Activated CD8-positive, alpha-beta memory T cell treated with anti-CD3 and anti-CD28 coated beads for 36 hours (primary cell): ENCODE data around the gene GNAT1. TPM values are rescaled to one million over a fixed set of nuclear protein-coding genes. Genes with fewer than 3 reads are reported as not detected.

Source experiments
- CTCF ChIA-PET: fragments of 350-600 bp; sonication (Branson Sonifier 250); formaldehyde crosslinking; loops from one replicate; lab custom pipeline; 2021; ENCODE audit warnings: antibody characterized with exemption; lab: Charles Lee
- POLR2A ChIA-PET: fragments of 350-600 bp; sonication (Branson Sonifier 250); formaldehyde crosslinking; loops from one replicate; lab custom pipeline; 2021; ENCODE audit warnings: antibody characterized with exemption; lab: Charles Lee
- total RNA-seq, 2 experiments: library from RNA; stranded (reverse); gene quantifications; one replicate each; pipeline ENCODE4 v1.2.3, GENCODE V29; 2021

Gene GNAT1
- total RNA-seq, 2 experiments from 2014 or later = not detected

- CTCF ChIA-PET = interaction anchor here (0.6 to 1.1 kb wide), 2 partner anchors 9 to 61 kb away, joined by 3 to 4 read pairs; no protein-coding TSS in a partner anchor
- POLR2A ChIA-PET = no interaction called here
Observed at GRCh38 chr3:50172626-50173220, 18.7 kb upstream of the GNAT1 start.

GRCh38 chr3:50173685-50174516, 17.5 kb upstream of the GNAT1 start:
- CTCF ChIA-PET = interaction anchor here (1.3 kb wide), 1 partner anchor 53 kb away, joined by 4 read pairs; no protein-coding TSS in a partner anchor
- POLR2A ChIA-PET = no interaction called here

- ChIA-PET CTCF (interaction anchor here (1.3 kb wide), 1 partner anchor 54 kb away, joined by 4 read pairs; no protein-coding TSS in a partner anchor), POLR2A (no interaction called here)
Observed at GRCh38 chr3:50174517-50174895, 16.9 kb upstream of the GNAT1 start.

- POLR2A ChIA-PET = no interaction called here
- CTCF ChIA-PET = interaction anchor here (1.3 to 1.8 kb wide), 2 partner anchors 17 to 54 kb away, joined by 4 to 5 read pairs; no protein-coding TSS in a partner anchor
Observed at GRCh38 chr3:50174947-50175524, 16.4 kb upstream of the GNAT1 start.

- POLR2A ChIA-PET = no interaction called here
- CTCF ChIA-PET = no interaction called here
Observed at GRCh38 chr3:50177346-50177745, 14.1 kb upstream of the GNAT1 start.

- POLR2A ChIA-PET = no interaction called here
- CTCF ChIA-PET = interaction anchor here (1.2 to 1.7 kb wide), 3 partner anchors 12 to 48 kb away, joined by 3 to 5 read pairs (median 4); no protein-coding TSS in a partner anchor
Observed at GRCh38 chr3:50179710-50180109, 11.7 kb upstream of the GNAT1 start.

GRCh38 chr3:50181985-50182384, 9.4 kb upstream of the GNAT1 start:
- ChIA-PET POLR2A (no interaction called here), CTCF (interaction anchor here (0.9 to 1.4 kb wide), 7 partner anchors 10 to 143 kb away, joined by 3 to 5 read pairs (median 3); no protein-coding TSS in a partner anchor)

GRCh38 chr3:50182533-50183099, 8.8 kb upstream of the GNAT1 start:
- ChIA-PET CTCF (interaction anchor here (0.9 to 1.4 kb wide), 4 partner anchors 12 to 142 kb away, joined by 3 to 5 read pairs (median 4); no protein-coding TSS in a partner anchor), POLR2A (no interaction called here)

GRCh38 chr3:50183755-50184154, 7.7 kb upstream of the GNAT1 start:
- CTCF ChIA-PET = no interaction called here
- POLR2A ChIA-PET = no interaction called here

- POLR2A ChIA-PET = no interaction called here
- CTCF ChIA-PET = no interaction called here
Observed at GRCh38 chr3:50184242-50184978, 7.0 kb upstream of the GNAT1 start.

- POLR2A ChIA-PET = no interaction called here
Observed at GRCh38 chr3:50185230-50185629, 6.2 kb upstream of the GNAT1 start.

GRCh38 chr3:50186096-50186495, 5.3 kb upstream of the GNAT1 start:
- CTCF ChIA-PET = interaction anchor here (0.6 to 3.1 kb wide), 3 partner anchors 9 to 74 kb away, joined by 3 to 11 read pairs (median 6); no protein-coding TSS in a partner anchor
- POLR2A ChIA-PET = no interaction called here

More at GRCh38 chr3:50185230-50185629, 6.2 kb upstream of the GNAT1 start:
- CTCF ChIA-PET = interaction anchor here (0.6 to 2.4 kb wide), 2 partner anchors 10 to 73 kb away, joined by 3 to 6 read pairs; no protein-coding TSS in a partner anchor

GRCh38 chr3:50187750-50188149, 3.7 kb upstream of the GNAT1 start:
- POLR2A ChIA-PET = no interaction called here
- CTCF ChIA-PET = interaction anchor here (1.5 to 3.1 kb wide), 2 partner anchors 34 to 38 kb away, joined by 3 to 11 read pairs; no protein-coding TSS in a partner anchor

- POLR2A ChIA-PET = no interaction called here
- CTCF ChIA-PET = interaction anchor here (0.6 to 3.1 kb wide), 7 partner anchors 33 to 110 kb away, joined by 3 to 11 read pairs (median 3); no protein-coding TSS in a partner anchor
Observed at GRCh38 chr3:50189274-50189673, 2.1 kb upstream of the GNAT1 start.

GRCh38 chr3:50189989-50190388, 1.4 kb upstream of the GNAT1 start:
- CTCF ChIA-PET = interaction anchor here (0.6 to 6.9 kb wide), 3 partner anchors 34 to 70 kb away, joined by 3 to 190 read pairs (median 3); no protein-coding TSS in a partner anchor
- POLR2A ChIA-PET = no interaction called here

GRCh38 chr3:50192124-50192523, 714 bp downstream of the GNAT1 start:
- POLR2A ChIA-PET = interaction anchor here (0.5 to 1.7 kb wide), 2 partner anchors 34 to 74 kb away, joined by 4 read pairs; no protein-coding TSS in a partner anchor
- CTCF ChIA-PET = interaction anchor here (0.5 to 6.9 kb wide), 19 partner anchors 11 to 213 kb away, joined by 3 to 190 read pairs (median 4); partner anchors contain the start of genes LSMEM2 and SLC38A3

GRCh38 chr3:50192689-50193141, 1.3 kb downstream of the GNAT1 start:
- ChIA-PET POLR2A (interaction anchor here (0.5 to 1.7 kb wide), 2 partner anchors 34 to 75 kb away, joined by 4 read pairs; no protein-coding TSS in a partner anchor), CTCF (interaction anchor here (0.7 to 6.9 kb wide), 23 partner anchors 11 to 132 kb away, joined by 3 to 190 read pairs (median 5); partner anchors contain the start of genes HYAL3, LSMEM2, NAA80 and SLC38A3)
